Fibroblast of pulmonary artery (primary cell): Measurements from ENCODE around the gene CLCN4.

Experiments
- DNase-seq: peaks from one replicate; pipeline ENCODE4 v3.0.0-alpha.2; 2010; ENCODE audit warnings: low read depth
- H3K4me3 ChIP-seq: replicated peaks from 2 replicates; pipeline ENCODE4 v1.5.1; 2011; ENCODE audit warnings: low read depth, mild to moderate bottlenecking, control low read depth, low read length, moderate library complexity
- CTCF ChIP-seq: IDR thresholded peaks from 2 replicates; pipeline ENCODE4 v1.5.1; 2011; ENCODE audit warnings: mild to moderate bottlenecking, control low read depth, low read length, inconsistent platforms; ENCODE audit errors: missing control alignments

The CLCN4 gene

GRCh38 chrX:10187421-10187820 lies 30.6 kb downstream of the CLCN4 start:
- H3K4me3 ChIP-seq = no peak overlapping the region
- DNase-seq = no peak
- no peak for TF ChIP-seq CTCF

GRCh38 chrX:10189317-10190268 lies 32.8 kb downstream of the CLCN4 start:
- H3K4me3 ChIP-seq = no peak overlapping the region
- DNase-seq = peak; percentile 72
- TF ChIP-seq CTCF = peak; percentile 52

DNA sequence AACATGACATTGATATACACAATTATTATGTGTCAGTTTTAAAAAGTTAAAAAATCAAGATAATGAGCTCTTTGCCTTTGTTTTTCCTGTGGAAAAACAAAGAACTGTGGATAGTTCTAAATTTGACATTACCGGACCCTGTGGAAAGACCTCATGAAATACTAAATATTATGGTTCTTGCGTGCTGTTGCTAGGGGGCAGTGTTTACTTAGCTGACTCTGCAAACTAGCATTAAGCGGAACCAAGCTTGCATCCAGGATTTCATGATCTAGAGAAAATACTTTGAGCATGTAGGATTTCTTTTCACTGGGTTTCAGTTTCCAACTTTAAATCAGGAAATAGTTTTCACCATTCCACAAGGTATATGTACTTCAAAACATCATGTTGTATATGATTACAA lies 33.6 kb downstream of the CLCN4 start:
- no peak overlapping the region for H3K4me3 ChIP-seq
- peak; percentile 85 for DNase-seq
- TF ChIP-seq CTCF = peak; percentile 47

GRCh38 chrX:10193587-10193986 lies 36.8 kb downstream of the CLCN4 start:
- TF ChIP-seq CTCF = no peak
- H3K4me3 ChIP-seq = no peak overlapping the region
- no peak for DNase-seq

GRCh38 chrX:10195425-10195824 lies 38.6 kb downstream of the CLCN4 start:
- no peak overlapping the region for H3K4me3 ChIP-seq
- DNase-seq = no peak
- TF ChIP-seq CTCF = no peak

- TF ChIP-seq CTCF = no peak
- H3K4me3 ChIP-seq = no peak overlapping the region
- no peak for DNase-seq
Observed at GRCh38 chrX:10195947-10196346, 39.2 kb downstream of the CLCN4 start.
